ENCODE data around the gene C14orf132.
"Not testable (repeated sequence)": the region's sequence is repeated elsewhere in the genome, so short reads cannot be mapped to it uniquely, and the experiment has no call there.

C14orf132 gene

GRCh38 chr14:96059519-96060135, 20.5 kb downstream of the C14orf132 start:
- no peak for DNase-seq (ENCODE audit: low spot score)

GRCh38 chr14:96060186-96060933, 21.2 kb downstream of the C14orf132 start:
- DNase-seq (ENCODE audit: low spot score): no peak

DNA sequence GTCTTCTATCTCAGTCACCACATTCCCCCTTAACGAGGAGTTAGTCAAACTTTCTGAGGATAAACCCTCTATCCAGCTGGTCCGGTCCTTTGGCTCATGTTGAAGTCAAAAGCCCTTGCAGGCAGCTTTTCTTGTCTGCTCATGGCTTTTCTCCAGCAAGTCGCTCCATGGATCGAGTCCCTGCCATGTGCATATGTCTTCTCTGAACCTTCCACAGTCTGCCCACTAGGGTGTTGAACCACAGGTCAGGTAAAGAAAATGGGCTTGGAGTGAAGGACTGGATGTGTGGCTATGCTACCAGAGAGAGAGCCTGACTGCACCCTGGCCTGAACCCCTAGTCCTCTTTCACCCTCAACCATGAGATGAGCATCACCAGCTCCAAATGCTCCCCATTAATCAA, 22.8 kb downstream of the C14orf132 start:
- no peak for DNase-seq (ENCODE audit: low spot score)

- no peak for DNase-seq (ENCODE audit: low spot score)
Measured at GRCh38 chr14:96062506-96062905, 23.3 kb downstream of the C14orf132 start.

DNA sequence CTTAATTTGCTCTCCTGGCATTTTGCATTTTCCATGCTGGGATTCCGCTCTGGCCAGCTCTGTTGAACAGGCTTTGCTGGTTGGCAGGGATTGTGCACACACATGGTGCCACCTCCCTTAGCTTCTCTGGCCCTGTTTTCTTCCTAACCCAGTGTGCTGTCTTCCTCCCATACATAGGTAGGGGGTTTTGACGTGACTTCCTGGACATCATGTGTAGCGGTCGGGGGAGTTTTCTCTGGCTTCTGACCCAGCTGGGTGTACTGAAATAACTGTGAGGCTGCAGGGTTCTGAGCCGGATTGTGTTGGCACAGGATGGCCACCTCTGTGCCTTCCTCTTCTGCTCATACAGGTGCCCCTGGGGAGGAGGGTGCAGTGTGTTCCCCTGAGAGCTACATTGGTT, 25.7 kb downstream of the C14orf132 start:
- DNase-seq (ENCODE audit: low spot score): no peak

- no peak for DNase-seq (ENCODE audit: low spot score)
Measured at GRCh38 chr14:96065661-96066459, 26.7 kb downstream of the C14orf132 start.

- no peak for DNase-seq (ENCODE audit: low spot score)
Measured at GRCh38 chr14:96066976-96067375, 27.8 kb downstream of the C14orf132 start.

GRCh38 chr14:96067985-96068930, 29.1 kb downstream of the C14orf132 start:
- DNase-seq (ENCODE audit: low spot score): no peak

GRCh38 chr14:96069421-96069820, 30.3 kb downstream of the C14orf132 start:
- DNase-seq (ENCODE audit: low spot score): no peak

DNA sequence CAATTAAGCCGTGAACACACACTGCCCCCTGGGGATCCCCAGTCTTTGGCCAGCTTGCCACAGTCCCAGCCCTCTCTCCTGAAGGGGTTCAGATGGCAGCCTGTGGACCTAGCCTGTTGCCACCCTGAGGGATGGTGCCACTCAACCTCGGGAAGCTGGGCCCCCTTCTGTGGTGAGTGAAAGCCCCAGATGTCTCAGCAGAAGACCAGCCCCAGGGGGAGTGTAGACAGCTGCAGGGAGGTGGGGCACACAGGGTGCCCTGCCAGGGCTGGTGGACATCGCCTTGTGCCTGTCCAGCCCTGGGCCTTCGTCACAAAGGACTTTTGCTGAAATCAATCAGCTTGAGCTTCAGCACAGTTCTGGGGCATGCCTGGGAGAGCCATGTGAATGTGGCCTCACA, 32.4 kb downstream of the C14orf132 start:
- DNase-seq (ENCODE audit: low spot score): no peak

- no peak for DNase-seq (ENCODE audit: low spot score)
Measured at GRCh38 chr14:96072076-96072475, 32.9 kb downstream of the C14orf132 start.

- no peak for DNase-seq (ENCODE audit: low spot score)
Measured at GRCh38 chr14:96072746-96073145, 33.6 kb downstream of the C14orf132 start.

DNA sequence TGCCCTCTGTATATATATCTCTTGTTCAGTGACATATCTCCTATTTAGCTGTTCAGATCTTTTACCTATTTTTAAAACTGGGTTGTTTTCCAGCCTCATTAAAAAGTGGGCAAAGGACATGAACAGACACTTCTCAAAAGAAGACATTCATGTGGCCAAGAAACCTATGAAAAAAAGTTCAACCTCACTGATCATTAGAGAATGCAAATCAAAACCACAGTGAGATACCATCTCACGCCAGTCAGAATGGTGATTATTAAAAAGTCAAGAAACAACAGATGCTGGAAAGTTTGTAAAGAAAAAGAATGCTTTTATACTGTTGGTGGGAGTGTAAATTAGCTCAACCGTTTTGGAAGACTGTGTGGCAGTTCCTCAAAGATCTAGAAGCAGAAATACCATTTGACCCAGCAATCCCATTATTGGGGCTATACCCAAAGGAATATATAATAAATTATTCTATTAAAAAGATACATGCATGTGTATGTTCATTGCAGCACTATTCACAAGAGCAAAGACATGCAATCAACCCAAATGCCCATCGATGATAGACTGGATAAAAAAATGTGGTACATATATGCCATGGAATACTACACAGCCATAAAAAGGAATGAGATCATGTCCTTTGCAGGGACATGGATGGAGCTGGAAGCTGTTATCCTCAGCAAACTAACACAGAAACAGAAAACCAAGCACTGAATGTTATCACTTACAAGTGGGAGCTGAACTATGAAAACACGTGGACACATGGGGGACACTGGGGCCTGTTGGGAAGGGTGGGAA, 34.3 kb downstream of the C14orf132 start:
- not testable (repeated sequence) for DNase-seq (ENCODE audit: low spot score)

DNA sequence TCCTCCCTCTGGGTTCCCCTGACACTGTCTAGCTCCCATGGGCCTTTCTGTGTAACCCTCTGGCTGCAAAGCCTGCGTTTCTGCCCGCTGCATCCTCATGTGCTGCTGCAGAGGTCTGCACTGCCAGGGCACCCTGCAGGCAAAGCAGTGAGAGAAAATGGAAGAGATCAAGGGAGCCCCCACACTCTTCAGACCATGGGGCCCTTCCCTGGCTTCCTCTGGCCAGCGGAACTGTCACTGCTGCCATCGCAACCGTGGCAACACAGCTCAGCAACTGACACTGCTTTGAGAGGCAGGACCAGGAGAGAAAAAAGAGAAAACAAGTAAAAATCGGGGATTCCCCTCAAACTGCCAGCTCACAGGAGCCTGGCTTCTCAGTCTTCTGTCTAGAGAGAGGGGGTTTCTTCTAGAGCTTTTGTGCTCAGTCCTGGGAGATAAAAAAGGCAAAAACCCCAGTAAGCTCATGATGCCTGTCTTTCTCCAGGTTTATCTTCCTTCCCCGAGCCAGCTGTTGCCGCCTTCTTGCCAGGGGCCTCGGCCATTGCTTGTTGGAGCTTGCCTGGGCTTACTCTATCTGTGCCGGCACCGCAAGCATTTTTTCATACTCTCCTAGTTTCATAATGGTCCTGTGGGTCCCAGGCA, 38.9 kb downstream of the C14orf132 start:
- no peak for DNase-seq (ENCODE audit: low spot score)

DNA sequence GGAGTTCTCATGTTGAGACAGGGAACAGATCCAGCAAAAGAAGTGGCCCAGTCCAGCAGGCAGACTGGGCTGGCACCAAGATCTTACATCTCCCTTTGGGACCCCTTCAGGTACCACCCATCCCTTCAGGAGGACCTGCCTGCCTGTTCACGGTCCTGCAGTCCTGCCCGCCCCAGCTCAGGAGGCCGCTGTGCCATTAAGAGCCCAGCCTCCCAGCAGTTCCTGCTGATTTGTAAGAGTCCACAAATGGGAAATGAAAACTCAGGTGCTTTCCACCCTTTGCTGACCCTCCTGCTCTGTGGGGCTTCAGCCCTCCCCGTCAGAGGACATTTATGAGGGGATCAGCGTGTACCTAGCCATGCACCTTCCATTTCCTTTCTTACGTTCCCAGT, 39.5 kb downstream of the C14orf132 start:
- DNase-seq (ENCODE audit: low spot score): no peak

DNA sequence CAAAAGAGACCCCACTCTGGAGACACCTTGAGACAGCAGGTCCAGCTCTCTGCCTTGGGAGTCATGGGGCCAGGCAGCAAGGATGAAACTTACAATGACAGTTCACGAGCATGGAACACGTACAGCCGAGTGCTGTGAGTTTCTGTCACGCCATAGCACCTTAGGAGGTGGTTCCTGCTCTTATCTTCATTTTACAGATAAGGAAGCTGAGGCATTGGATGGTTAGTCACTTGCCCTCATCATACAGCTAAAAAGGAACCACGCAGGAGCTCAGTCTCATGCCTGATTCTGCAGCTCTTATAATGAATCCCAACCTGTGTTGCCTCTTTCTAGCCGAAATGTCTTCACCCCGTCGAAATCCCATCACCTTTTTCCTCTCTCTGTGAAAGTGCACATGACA, 39.9 kb downstream of the C14orf132 start:
- no peak for DNase-seq (ENCODE audit: low spot score)

DNA sequence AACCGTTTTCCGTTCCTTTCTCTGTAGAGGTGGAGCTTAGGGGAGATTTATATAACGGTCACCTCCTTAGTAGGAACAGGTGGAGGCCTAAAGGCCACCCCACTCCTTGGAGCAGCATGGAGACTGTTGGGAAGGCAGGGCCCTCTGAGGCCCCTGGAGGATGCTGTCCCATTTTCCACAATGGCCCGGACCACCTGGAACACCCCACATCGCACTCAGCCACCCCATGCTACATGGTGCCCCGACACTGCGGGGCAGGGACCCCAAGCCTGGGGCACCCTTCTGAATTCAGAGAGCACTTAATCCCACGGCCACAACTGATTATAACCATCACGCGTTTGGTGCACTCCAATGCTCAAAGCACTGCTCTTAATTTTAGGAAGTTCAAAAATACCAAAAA, 41.4 kb downstream of the C14orf132 start:
- DNase-seq (ENCODE audit: low spot score): no peak

DNA sequence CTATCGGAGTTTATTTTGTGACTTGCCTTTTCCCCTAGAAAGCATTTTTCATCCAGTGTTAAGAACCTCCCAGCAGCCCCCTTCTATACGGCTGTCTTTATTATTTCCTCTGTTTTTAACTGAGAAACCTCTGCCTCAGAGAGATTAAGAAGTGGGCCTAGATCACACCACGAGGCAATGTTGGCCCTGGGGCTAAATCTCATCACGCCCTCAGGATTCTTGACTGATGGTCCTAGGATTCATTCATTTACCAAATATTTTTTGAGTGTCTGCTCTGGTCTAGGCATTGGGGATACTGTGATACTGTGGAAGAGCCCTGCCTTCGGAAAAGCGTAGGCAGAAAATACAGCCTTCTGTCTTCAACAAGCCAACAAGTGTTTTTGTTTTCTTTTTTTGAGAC, 42.1 kb downstream of the C14orf132 start:
- no peak for DNase-seq (ENCODE audit: low spot score)

GRCh38 chr14:96081767-96082400, 42.7 kb downstream of the C14orf132 start:
- no peak for DNase-seq (ENCODE audit: low spot score)

Measured in AG20443 (cell line).